HG02870 (cell line): Measurements from ENCODE around the gene GPX8.

Experiments used
- ATAC-seq: cut with Tn5 transposase; IDR thresholded peaks from one replicate; pipeline ENCODE4 v1.9.1; 2021; ENCODE audit warnings: mild to moderate bottlenecking, moderate library complexity; ENCODE audit not compliant: unreplicated experiment

Gene GPX8

DNA sequence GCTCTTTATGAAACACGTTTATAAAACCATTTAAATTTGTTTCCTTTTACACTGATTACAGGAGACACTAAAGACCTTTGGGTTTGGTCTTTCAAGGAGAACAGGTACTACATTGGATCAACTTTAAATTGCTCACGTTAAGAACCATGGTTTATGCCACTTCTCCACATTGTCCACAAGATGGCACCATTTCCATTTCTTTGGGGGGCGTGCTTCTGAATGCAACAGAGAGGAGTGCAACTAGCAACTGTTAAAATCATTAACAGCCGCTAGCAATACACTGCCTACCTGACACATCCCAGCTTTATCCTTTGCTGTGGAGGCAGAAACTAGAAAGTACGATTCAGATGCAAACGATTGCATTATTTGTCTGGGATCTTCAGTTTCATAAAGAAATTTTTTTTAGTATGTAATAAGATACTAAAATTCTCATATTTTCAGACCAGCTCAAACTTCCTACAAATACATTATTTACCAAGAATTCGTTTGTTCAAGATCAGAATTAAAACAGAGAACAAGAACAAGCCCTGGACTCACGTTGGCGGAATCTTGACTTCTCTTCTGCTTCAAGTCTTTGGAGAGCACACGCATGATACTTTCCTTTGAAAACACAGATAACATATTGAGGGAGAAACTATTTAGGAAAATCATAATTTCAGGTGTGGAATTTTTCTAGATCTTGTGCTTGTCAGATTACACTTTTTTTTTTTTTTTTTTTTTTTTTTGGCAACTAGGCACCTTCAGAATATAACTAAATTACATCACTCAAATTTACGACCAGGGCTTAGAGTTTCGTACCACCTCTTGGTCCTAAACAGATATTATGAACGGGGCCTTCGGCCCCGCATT lies 12.3 kb downstream of the GPX8 start:
- ATAC-seq = peak; percentile 53

DNA sequence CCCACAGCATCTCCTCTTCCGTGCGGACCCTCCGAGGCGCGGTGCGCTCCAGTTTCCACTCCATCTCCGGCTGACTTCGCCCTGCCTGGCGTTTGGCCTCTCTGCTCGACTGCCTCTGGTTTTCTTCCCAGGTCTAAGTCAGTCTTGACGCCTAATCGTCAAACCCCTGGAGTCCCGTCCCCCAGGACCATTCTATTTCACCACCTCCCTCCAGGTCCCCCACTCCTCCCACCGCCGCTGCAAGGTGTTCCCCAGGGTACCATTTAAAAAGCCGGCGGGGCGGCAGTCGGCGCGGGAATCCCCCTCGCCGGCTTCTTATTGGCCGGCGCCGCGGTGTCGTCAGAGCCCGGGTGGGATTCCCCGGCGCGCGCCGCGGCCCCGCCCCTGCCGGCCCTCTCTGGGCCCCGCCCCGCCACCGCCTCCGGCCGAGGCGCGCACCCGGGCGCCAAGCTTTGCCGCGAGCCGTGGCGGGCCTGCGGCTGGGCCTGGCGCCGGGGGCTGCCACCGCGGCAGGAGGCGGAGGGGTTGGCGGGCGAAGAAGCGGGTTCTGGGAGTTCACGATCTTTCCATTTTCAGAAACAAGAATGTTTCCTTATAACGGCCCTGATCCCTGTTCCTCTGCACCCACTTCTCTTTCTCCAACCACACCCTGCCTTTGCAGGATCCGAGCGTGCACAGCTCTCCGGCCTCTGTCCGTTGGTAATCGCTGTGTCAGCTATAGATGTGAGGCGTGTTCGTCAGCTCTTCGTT lies 13.1 kb downstream of the GPX8 start, which contains the start of gene CDC20B:
CDC20B (minus strand) TSS at position 241 of the 750 bp plus-strand sequence; CDS start at position 64, 177 bp downstream.
- ATAC-seq = peak; percentile 84

DNA sequence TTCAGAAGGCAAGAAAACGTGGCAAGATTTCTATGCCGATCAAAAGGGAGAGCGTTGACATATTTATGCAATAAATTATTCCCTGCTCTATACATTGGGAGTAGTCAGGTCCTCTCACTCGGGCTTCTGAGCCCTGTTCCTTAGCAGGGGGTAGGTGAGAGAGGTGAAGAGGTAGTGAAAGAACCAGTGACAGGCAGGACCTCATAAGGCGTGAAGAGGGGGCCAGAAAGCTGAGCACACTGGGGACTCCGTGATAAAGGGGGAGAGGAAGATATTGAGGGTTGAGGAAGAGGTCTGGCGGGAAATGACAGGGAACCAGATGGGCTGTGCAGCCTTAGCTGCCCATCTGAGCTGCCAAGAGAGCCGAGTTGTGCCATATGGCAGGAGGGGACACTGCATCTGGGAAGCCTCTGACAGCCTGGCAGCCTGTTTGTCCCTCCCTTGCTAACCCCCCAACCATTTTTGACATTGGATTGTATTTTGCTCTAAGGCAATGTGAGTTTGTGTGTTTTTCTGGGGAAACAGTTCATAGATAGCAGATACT lies 13.8 kb downstream of the GPX8 start:
- ATAC-seq = peak; percentile 2

DNA sequence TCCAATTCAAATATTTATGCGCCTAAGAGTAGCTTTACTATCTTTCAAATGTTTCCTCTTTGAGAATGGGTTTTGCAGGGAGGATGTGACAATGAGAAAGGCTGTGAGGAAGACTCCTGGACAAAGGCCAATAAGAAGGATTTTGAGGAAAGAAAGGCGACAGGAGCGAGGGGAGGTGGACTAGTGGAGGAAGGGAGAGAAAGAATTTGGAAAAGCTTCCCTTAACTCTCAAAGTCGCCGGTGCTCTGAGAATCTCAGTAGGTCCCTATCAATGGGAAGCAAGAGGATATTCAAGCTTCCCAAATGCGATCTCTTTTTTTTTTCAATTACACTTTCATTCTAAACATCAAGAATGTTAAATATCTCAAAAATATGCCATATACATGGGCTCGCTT lies 15.8 kb downstream of the GPX8 start:
- ATAC-seq = no peak

DNA sequence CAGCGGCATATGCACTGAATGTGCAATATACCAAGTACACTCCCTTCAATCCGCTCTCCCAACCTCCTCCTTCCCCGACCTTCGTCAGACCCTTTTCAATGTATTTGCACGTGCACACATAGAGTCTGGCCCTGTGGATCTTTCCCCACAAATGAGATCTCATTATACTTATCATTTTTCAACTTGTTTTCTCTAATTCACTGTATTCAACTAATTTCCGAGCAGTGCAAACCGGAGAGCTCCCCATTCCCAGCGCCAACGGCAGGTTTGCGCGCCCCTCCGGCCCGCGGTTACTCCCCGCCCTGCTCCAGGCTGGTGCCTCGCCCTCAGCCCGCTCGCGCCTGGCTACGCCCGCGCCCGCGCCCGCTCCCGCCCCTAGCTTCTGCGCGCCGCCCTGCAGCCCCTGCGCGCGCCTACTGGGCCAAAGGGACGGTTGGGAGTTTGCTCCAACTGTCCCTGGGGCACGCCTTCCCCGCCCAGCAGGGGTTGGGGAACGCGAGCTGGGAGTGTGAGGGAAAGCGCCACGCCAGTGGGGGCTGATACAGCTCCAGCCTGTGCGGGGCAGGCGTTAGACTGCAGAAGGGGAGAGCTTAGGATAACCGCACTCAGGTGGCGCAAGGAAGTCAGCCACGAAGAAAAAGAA lies 16.3 kb downstream of the GPX8 start:
- ATAC-seq = no peak

DNA sequence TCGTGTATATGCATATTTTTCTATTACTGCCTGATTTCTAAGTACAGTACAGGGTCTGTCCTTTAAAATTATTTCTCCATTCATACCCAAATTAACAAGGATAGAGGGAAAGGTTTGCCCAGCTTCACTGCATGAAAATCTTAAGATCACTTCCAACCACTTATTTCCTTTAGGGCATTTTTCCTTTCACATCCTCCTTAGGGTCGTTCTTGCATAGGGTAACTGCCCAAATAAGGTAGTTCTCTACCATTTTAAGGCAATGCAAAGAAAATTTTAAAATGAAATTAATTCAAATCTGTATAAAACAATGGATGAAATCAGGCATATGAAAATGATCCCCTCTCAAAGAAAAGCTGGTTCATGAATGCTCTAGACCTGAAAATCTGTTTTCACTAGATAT lies 17.1 kb downstream of the GPX8 start:
- ATAC-seq = no peak

DNA sequence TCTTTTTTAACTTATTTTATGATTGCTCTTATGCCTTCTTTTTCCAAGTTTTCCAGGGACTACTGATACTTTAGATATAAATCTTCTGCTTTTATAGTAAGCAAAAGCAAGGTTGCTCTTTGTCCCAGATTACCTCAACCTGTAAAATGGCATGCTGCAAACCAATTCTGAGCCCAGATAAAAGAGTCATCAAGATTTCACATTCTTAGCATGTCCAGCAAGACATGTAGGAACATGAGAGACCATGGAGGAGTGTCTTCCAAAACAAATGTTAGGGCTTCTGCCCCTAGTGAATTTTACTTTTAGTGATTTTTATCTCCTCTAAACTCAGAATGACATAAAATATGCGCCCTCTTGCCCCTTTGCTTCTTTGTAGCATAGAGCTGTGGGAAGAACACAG lies 20.0 kb downstream of the GPX8 start:
- no peak for ATAC-seq

DNA sequence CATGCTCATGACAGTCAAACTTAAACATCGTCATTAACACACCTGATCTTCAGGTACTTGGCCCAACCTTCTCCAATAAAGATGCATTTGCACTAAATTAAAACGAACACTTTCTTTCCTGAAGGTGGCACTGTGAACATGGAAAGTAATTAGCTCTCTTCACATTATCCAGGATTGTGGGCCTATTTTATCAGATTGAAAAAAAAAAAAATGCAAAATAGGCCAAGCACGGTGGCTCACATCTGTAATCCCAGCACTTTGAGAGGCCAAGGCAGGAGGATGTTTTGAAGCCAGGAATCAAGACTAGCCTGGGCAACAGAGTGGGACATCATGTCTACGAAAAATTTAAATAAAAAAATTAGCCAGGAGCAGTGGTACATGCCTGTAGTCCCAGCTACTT lies 27.4 kb downstream of the GPX8 start:
- no peak for ATAC-seq

DNA sequence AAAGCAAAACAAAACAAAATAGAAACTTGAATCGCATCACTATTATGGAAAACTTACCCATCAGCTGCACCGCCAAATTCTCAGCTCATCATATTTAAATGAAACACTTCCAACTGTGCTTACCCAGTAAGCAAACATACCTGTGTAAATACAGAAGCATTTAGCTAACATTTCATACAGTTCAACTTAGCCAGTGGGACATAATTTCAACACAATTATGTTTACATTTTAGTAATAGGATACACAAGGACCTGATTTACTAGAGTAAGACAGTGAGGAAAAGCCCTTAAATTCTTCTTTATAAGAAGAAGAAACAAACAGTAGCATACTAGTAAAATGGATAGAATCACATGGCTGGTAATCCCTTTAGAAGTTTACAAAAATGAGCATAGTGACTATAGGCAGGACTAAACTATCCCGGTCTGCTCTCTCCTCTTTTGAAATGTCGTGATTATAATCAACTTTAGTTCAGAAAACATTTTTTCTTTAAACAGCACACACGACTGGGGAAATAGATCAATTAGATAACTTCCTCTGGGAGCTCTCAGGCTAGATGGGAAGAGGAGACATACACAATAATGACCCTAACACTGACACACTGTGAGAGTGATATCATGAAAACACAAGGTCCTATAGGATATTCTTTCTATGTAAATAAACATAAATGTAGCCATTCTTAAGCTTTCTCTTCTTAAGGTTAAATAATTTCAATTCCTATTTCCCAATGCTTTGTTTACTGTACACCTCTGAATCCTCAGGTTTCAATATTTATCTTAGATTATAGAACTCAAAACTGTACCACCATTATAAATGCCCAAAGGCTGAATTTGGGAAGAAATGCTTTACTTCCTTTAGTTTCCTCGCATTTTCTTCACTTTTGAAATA lies 28.9 kb downstream of the GPX8 start:
- ATAC-seq = no peak

DNA sequence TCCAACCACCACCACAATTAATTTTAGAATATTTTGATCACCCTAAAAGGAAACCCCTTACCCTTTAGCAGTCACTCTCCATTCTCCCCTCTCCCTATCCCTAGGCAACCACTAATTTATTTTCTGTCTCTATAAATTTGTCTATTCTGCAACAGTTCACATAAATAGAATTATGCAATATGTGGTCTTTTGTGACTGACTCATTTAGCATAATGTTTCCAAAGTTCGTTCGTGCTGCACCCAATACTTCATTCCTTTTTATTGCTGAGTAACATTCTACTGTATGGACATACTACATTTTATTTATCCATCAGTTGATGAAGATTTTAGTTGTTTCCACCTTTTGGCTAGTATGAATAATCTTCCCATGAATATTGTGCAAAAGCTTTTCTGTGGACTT lies 31.2 kb downstream of the GPX8 start:
- ATAC-seq = no peak

DNA sequence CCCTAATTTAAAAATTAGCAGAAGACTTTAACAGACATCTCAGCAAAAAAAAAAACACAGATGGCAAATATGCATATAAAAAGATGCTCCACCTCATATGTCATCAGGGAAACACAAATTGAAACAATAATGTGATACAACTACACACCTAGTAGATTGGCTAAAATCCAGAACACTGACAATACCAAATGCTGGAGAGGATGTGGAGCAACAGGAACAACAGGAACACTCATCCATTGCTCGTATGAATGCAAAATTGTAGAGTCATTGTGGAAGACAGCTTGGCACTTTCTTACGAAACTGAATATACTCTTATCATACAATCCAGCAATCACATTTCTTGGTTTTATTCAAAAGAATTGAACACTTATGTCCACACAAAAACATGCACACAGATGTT lies 45.0 kb downstream of the GPX8 start:
- no peak for ATAC-seq

DNA sequence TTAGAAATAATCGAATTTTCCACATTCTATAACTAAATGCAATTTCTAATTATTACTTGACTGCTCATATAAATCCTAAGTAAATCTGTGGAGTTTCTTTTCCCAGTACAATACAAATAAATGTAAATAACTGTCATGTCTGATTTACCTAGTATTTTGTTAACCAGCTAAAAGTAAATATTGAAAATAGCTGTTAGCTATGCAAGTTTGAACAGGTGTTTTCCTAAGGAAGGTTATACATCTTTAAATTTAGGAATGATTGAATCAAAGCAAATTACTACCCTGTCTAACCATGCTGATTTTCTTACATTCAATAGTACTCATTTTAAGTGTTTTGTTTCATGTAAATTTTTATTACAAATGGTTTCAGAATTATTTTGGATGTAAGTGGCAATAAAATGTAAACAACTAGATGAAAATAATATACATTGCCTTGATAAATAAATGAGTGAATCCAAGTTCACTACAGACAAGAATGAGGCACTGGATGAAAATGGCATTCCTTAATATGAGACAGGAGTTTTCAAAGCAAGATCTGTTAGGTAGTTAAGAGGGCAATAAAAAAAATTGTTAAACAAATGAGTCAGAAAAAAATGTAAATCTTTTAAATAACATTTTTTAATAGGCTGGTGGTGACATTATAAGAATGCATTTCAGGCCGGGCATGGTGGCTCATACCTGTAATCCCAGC lies 51.4 kb downstream of the GPX8 start:
- ATAC-seq = no peak
